ENCODE measurements around the gene AUTS2.

GRCh38 chr7:70807650-70808049 lies 1209.4 kb downstream of the AUTS2 start:
- TF ChIP-seq CTCF (IDR thresholded peaks at IDR 0.05) (peak; percentile 17), POLR2AphosphoS5 (IDR thresholded peaks at IDR 0.05; ENCODE audit: low read depth, low read length) (no peak), SIN3A (IDR thresholded peaks at IDR 0.05; ENCODE audit: borderline replicate concordance, insufficient read depth, low read depth, low read length) (no peak), REST (IDR thresholded peaks at IDR 0.05; ENCODE audit: insufficient read depth in 1 of 2, low read depth in 2 of 2, low read length in 1 of 2) (no peak)

Data from Panc1 (cell line).